T-helper 17 cell (primary cell): Measurements from ENCODE around the gene XK. TPM values are rescaled to one million over a fixed set of nuclear protein-coding genes. Genes with fewer than 3 reads are reported as not detected.
A peak's percentile ranks its signal among the peaks of the same experiment; 100 is the strongest.

Experiments used
- ATAC-seq: fragments of 150-1000 bp; cut with Tn5 transposase; 2 replicates; pipeline ENCODE4 v1.10.0; 2021; ENCODE audit warnings: mild to moderate bottlenecking, moderate library complexity
- DNase-seq, 3 donors: peaks; one replicate each; pipeline versions ENCODE4 v3.0.0 to v3.0.0-alpha.2; 2020 to 2021
- H3K9me3 ChIP-seq: one replicate; pipeline ENCODE4 v1.7.0; 2013; ENCODE audit warnings: low read length, mild to moderate bottlenecking; ENCODE audit not compliant: control insufficient read depth, poor library complexity, severe bottlenecking
- H3K27ac Mint-ChIP-seq: one replicate; pipeline ENCODE4 v1.8.0; 2022; ENCODE audit warnings: mild to moderate bottlenecking, moderate library complexity, mixed read lengths
- H3K27me3 Mint-ChIP-seq: one replicate; pipeline ENCODE4 v1.8.0; 2022; ENCODE audit warnings: mixed read lengths
- H3K36me3 Mint-ChIP-seq: one replicate; pipeline ENCODE4 v1.8.0; 2022; ENCODE audit warnings: low read depth, mixed read lengths
- H3K4me1 Mint-ChIP-seq: one replicate; pipeline ENCODE4 v1.8.0; 2022; ENCODE audit warnings: mild to moderate bottlenecking, mixed read lengths
- H3K4me3 Mint-ChIP-seq: one replicate; pipeline ENCODE4 v1.8.0; 2022; ENCODE audit warnings: mild to moderate bottlenecking, moderate library complexity, mixed read lengths
- total RNA-seq, 4 donors: library from RNA in 2 of 4; stranded (reverse) in 2 of 4; gene quantifications; one replicate each; pipeline ENCODE4 v1.2.3 and lab custom pipeline; 2022 to 2026

Gene XK
- total RNA-seq, 2 donors from 2014 or later = 0.32 to 11.3 TPM

GRCh38 chrX:37659047-37659446 lies 26.5 kb upstream of the XK start:
- no peaks in the 10 kb centered on the region for H3K9me3 ChIP-seq
- Mint-ChIP-seq H3K4me3 (no peak overlapping the region), H3K4me1 (no peaks in the 10 kb centered on the region), H3K36me3 (no peaks in the 10 kb centered on the region), H3K27me3 (peaks cover 6% of the 10 kb centered on the region), H3K27ac (no peak overlapping the region)
- DNase-seq (no peak), ATAC-seq (no peak)

GRCh38 chrX:37662181-37662580 lies 23.4 kb upstream of the XK start:
- Mint-ChIP-seq H3K4me3 (no peak overlapping the region), H3K4me1 (no peaks in the 10 kb centered on the region), H3K36me3 (no peaks in the 10 kb centered on the region), H3K27me3 (no peaks in the 10 kb centered on the region), H3K27ac (no peak overlapping the region)
- no peak for DNase-seq
- no peaks in the 10 kb centered on the region for H3K9me3 ChIP-seq
- no peak for ATAC-seq

- no peaks in the 10 kb centered on the region for H3K9me3 ChIP-seq
- Mint-ChIP-seq H3K27me3 (no peaks in the 10 kb centered on the region), H3K36me3 (no peaks in the 10 kb centered on the region), H3K27ac (no peak overlapping the region), H3K4me3 (no peak overlapping the region), H3K4me1 (no peaks in the 10 kb centered on the region)
- ATAC-seq = no peak
- no peak for DNase-seq
Observed at GRCh38 chrX:37666516-37666915, 19.1 kb upstream of the XK start.

GRCh38 chrX:37667141-37667540 lies 18.4 kb upstream of the XK start:
- Mint-ChIP-seq H3K4me1 (no peaks in the 10 kb centered on the region), H3K27ac (no peak overlapping the region), H3K27me3 (no peaks in the 10 kb centered on the region), H3K4me3 (no peak overlapping the region), H3K36me3 (no peaks in the 10 kb centered on the region)
- ATAC-seq (no peak), DNase-seq (no peak)
- H3K9me3 ChIP-seq = no peaks in the 10 kb centered on the region

GRCh38 chrX:37672563-37672962 lies 13.0 kb upstream of the XK start:
- H3K27ac Mint-ChIP-seq = no peak overlapping the region
- H3K4me1 Mint-ChIP-seq = no peaks in the 10 kb centered on the region
- no peak for DNase-seq
- H3K27me3 Mint-ChIP-seq = no peaks in the 10 kb centered on the region
- no peak overlapping the region for H3K4me3 Mint-ChIP-seq
- H3K36me3 Mint-ChIP-seq = no peaks in the 10 kb centered on the region
- no peak for ATAC-seq
- H3K9me3 ChIP-seq = no peaks in the 10 kb centered on the region

GRCh38 chrX:37676811-37677210 lies 8.8 kb upstream of the XK start:
- H3K27me3 Mint-ChIP-seq = no peaks in the 10 kb centered on the region
- no peaks in the 10 kb centered on the region for H3K9me3 ChIP-seq
- ATAC-seq (no peak), DNase-seq (no peak)
- H3K4me3 Mint-ChIP-seq = no peak overlapping the region
- no peak overlapping the region for H3K27ac Mint-ChIP-seq
- no peaks in the 10 kb centered on the region for H3K4me1 Mint-ChIP-seq
- no peaks in the 10 kb centered on the region for H3K36me3 Mint-ChIP-seq

- H3K9me3 ChIP-seq = no peaks in the 10 kb centered on the region
- Mint-ChIP-seq H3K4me3 (no peak overlapping the region), H3K27me3 (no peaks in the 10 kb centered on the region), H3K27ac (no peak overlapping the region), H3K36me3 (no peaks in the 10 kb centered on the region), H3K4me1 (no peaks in the 10 kb centered on the region)
- no peak for DNase-seq
- ATAC-seq = no peak
Observed at GRCh38 chrX:37677243-37677642, 8.3 kb upstream of the XK start.

GRCh38 chrX:37677765-37678164 lies 7.8 kb upstream of the XK start:
- no peak overlapping the region for H3K27ac Mint-ChIP-seq
- no peak for ATAC-seq
- H3K4me3 Mint-ChIP-seq = no peak overlapping the region
- H3K9me3 ChIP-seq = no peaks in the 10 kb centered on the region
- H3K27me3 Mint-ChIP-seq = no peaks in the 10 kb centered on the region
- DNase-seq = no peak
- H3K36me3 Mint-ChIP-seq = no peaks in the 10 kb centered on the region
- no peaks in the 10 kb centered on the region for H3K4me1 Mint-ChIP-seq

- Mint-ChIP-seq H3K4me1 (no peaks in the 10 kb centered on the region), H3K36me3 (no peaks in the 10 kb centered on the region)
Observed at GRCh38 chrX:37678574-37678973, 7.0 kb upstream of the XK start.

GRCh38 chrX:37679230-37679629 lies 6.4 kb upstream of the XK start:
- Mint-ChIP-seq H3K4me1 (no peaks in the 10 kb centered on the region), H3K36me3 (no peaks in the 10 kb centered on the region), H3K4me3 (no peak overlapping the region), H3K27me3 (no peaks in the 10 kb centered on the region), H3K27ac (no peak overlapping the region)
- ATAC-seq (no peak), DNase-seq (no peak)
- no peaks in the 10 kb centered on the region for H3K9me3 ChIP-seq

More at GRCh38 chrX:37678574-37678973, 7.0 kb upstream of the XK start:
- H3K27ac Mint-ChIP-seq = no peak overlapping the region
- no peak overlapping the region for H3K4me3 Mint-ChIP-seq
- H3K27me3 Mint-ChIP-seq = no peaks in the 10 kb centered on the region
- ATAC-seq (no peak), DNase-seq (no peak)
- no peaks in the 10 kb centered on the region for H3K9me3 ChIP-seq

GRCh38 chrX:37679888-37680287 lies 5.7 kb upstream of the XK start:
- no peaks in the 10 kb centered on the region for H3K27me3 Mint-ChIP-seq
- DNase-seq = no peak
- H3K9me3 ChIP-seq = no peaks in the 10 kb centered on the region
- no peak for ATAC-seq
- H3K36me3 Mint-ChIP-seq = no peaks in the 10 kb centered on the region
- no peaks in the 10 kb centered on the region for H3K4me1 Mint-ChIP-seq
- no peak overlapping the region for H3K4me3 Mint-ChIP-seq
- H3K27ac Mint-ChIP-seq = no peak overlapping the region

- no peaks in the 10 kb centered on the region for H3K27me3 Mint-ChIP-seq
- no peak for ATAC-seq
Observed at GRCh38 chrX:37684426-37684825, 1.2 kb upstream of the XK start.

GRCh38 chrX:37684973-37685372 lies 618 bp upstream of the XK start:
- Mint-ChIP-seq H3K4me1 (no peaks in the 10 kb centered on the region), H3K4me3 (peak overlapping the region; percentile 69)
- ATAC-seq = no peak

More at GRCh38 chrX:37684426-37684825, 1.2 kb upstream of the XK start:
- Mint-ChIP-seq H3K4me3 (no peak overlapping the region), H3K36me3 (no peaks in the 10 kb centered on the region), H3K4me1 (no peaks in the 10 kb centered on the region), H3K27ac (peak overlapping the region; percentile 19)
- no peak for DNase-seq
- no peaks in the 10 kb centered on the region for H3K9me3 ChIP-seq

GRCh38 chrX:37686369-37686995 lies 891 bp downstream of the XK start:
- Mint-ChIP-seq H3K4me1 (no peaks in the 10 kb centered on the region), H3K27me3 (no peaks in the 10 kb centered on the region), H3K4me3 (peak overlapping the region; percentile 82), H3K36me3 (no peaks in the 10 kb centered on the region), H3K27ac (no peak overlapping the region)
- no peak for ATAC-seq
- no peak for DNase-seq
- no peaks in the 10 kb centered on the region for H3K9me3 ChIP-seq

More at GRCh38 chrX:37684973-37685372, 618 bp upstream of the XK start:
- Mint-ChIP-seq H3K27me3 (no peaks in the 10 kb centered on the region), H3K36me3 (no peaks in the 10 kb centered on the region), H3K27ac (peak overlapping the region; percentile 19)
- no peaks in the 10 kb centered on the region for H3K9me3 ChIP-seq
- DNase-seq = no peak
